G401.6 (cell line): ENCODE results near the gene KIRREL3.

Source experiments
- FAIRE-seq: peaks from 2 replicates; lab custom pipeline; 2012; peaks lifted over from hg19 to GRCh38; lab: Jason Lieb, UNC

The KIRREL3 gene

DNA sequence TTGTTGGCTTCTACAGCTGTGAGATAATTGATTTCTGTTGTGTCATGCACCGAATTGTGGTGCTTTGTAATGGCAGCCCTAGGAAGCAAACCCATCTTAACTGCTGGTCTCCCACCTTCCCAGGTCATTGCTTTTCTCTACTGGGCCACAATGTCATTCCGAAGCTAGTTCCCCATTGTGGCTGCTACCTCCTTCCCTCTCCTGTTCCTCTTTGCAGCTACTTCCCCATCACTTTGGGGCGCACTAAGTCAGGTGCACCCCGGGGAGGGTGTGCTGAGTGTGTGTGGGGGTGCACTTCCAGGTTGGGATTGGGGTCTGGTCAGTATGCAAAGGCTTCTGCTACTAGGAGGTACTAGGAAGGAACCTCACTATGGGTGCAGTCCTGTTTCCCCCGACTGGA lies 535.8 kb downstream of the KIRREL3 start:
- FAIRE-seq, result no peak

DNA sequence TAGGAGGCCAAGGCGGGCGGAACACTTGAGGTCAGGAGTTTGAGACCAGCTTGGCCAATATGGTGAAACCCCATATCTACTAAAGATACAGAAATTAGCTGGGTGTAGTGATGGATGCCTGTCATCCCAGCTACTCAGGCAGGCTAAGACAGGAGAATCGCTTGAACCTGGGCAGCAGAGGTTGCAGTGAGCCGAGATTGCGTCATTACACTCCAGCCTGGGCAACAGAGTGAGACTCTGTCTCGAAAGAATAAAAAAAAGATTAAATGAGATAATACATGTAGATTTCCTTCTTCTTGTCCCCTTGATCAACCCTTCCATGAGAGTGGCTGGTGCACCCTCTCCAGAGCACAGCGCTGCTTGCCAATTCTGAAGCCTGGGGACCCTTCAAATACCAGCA lies 538.1 kb downstream of the KIRREL3 start:
- no peak for FAIRE-seq

DNA sequence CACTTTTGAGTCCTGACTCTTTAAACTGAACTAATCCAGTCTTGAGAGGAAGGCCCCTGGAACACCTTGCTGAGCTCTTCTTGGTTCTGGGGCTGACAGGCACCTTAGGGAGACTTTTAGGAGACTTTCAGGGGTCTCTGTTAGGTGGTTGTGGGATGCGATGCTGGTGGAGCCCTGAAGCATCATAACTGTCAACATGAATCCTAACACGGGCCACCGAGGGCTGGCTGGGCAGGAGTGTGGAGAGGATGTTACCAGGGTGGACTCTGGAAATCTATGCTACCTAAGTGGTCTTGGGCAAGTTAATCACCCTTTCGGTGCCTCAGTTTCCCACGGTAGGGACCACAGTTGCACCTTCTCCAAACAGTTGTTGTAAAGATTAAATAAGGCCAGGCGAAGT lies 538.6 kb downstream of the KIRREL3 start:
- FAIRE-seq, result no peak

DNA sequence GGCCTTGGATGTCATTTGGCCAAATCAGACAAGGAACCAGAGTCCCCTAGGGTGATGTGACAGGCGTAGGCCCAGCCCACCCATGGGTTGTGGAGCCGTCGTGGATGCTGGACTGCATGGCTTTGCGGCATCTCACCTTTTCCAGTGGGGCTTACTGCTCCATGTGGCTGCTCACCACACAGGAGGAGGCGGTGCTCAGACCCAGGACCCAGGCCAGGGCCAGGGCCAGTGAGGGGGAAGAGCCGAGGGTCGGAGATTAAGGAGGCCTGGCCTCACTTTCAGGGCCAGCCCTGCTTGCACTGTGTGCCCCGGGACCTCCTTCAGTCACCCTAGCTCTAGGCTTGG lies 539.5 kb downstream of the KIRREL3 start:
- no peak for FAIRE-seq

DNA sequence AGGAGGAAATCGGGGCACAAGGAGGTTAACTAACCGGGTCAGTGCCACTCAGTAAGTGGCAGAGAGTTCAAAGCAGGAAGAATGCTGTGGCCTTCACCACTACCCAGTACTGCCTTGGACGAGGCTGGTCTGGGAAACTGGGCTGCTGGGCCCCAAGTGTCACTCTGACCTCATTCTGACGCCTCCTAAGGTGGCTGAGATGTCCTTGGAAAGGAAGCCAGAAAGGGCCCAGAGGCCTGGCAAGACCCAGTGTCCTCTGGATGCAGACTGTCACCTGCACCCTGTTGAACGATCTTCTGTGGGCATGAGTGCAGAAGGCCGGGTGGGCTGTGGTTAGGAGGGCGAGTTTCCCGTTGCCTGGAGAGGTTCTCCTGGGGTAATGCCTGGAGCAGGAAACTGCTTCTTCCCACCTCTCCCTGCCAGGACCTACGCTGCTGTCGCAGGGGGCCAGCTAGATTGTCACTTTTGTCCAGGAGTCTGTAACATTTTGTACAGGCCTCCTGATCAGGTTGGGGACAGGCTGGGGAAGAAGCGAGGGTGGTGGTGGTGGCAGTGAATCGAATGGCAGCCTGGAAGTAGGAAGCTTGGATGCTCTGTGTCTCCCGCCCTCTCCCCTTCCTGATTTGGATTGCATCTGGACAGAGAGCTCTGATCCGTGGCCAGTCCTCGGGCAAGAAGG lies 540.0 kb downstream of the KIRREL3 start:
- no peak for FAIRE-seq

DNA sequence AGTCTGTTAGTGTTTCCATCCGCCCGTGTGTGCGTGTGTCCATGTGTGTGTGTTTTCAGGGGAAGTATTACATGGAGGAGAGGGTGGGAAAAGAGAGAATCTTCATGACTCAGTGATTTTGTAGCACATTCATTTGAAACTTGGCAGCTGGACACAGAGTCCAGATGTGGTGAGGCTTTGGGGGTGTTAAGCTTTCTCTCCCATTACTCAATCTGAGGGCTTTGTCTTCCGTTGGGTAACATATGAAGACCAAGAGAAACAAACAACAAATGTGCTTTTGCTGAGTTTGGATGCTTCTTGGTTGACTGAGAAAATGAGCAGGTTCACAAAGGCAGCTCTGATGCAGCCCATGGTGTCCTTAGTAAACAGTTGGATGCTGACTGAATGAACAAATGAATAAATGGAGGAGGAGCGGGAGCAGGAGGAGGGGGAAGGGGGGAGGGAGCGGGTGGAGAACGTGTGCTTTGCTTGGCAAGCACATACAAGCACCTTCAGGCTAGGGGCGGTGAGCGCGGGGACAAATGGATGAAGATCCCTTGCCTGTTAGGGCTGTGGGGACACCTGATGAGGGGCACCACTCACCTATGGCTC lies 540.8 kb downstream of the KIRREL3 start:
- no peak for FAIRE-seq

DNA sequence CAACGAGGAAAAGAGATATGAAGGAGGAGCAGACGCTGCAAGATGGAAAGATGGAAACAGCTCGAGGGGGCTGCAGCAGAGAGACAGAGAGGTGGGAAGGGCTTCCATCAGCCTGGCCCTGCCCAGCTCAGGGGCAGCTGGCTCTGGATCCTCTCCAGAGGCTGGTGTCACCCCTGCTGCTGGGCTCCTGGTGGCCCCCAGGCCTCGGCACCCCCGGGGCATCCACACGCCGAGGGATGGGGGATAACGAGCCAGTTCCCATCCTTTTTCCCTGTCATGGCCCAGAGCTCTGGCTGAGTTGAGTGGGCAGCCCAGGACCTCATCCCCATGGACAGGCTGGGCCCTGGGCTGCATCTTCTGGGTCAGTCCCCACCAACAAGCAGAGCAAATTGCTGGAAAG lies 542.8 kb downstream of the KIRREL3 start:
- FAIRE-seq, result no peak

DNA sequence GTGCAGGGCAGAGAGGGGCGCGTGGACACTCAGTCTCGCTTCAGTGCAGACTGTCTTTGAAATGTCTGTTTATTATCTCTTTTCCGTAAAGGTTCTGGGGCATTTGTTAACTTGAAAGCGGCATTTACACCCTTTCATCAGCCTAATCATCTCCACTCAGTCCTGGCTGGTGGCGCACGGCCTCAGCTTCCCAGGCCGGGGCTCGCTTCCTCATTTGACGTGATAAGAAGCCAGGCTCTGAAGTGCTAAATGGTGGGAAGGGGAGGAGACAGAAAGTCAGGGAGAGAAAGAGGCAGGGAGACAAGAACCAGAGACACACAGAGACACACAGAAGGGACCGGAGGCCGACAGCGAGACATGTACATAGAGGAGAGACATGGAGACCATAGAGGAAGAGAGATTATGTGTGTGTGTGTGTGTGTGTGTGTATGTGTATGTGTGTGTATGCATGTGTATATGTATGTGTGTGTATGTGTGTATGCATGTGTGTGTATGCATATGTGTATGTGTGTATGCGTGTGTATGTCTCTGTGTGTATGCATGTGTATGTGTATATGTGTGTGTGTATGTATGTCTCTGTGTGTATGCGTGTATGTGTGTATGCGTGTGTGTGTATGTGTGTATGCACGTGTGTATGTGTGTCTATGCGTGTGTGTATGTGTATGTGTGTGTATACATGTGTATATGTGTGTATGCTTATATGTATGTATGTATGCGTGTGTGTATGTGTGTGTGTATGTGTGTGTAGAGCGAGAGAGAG lies 543.6 kb downstream of the KIRREL3 start:
- no peak for FAIRE-seq

DNA sequence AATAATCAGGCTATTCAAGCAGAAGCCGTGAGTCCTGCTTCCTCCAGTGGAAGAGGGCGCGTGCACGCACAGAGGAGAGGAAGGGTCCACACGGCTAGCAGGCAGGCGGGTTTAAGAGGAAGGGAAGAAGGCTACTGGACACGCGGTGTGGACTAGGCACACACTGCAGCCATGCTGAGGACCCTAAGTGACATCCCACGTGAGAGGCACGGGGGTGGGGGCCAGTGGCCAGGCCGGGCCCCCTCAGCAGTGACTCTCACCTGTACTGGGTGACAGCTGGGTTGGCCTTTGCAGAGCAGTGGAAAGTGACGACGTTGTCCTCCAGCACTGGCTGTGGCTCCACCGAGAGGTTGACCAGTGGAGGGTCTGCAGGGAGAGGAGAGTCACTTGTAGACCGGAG lies 544.5 kb downstream of the KIRREL3 start:
- FAIRE-seq, result no peak

DNA sequence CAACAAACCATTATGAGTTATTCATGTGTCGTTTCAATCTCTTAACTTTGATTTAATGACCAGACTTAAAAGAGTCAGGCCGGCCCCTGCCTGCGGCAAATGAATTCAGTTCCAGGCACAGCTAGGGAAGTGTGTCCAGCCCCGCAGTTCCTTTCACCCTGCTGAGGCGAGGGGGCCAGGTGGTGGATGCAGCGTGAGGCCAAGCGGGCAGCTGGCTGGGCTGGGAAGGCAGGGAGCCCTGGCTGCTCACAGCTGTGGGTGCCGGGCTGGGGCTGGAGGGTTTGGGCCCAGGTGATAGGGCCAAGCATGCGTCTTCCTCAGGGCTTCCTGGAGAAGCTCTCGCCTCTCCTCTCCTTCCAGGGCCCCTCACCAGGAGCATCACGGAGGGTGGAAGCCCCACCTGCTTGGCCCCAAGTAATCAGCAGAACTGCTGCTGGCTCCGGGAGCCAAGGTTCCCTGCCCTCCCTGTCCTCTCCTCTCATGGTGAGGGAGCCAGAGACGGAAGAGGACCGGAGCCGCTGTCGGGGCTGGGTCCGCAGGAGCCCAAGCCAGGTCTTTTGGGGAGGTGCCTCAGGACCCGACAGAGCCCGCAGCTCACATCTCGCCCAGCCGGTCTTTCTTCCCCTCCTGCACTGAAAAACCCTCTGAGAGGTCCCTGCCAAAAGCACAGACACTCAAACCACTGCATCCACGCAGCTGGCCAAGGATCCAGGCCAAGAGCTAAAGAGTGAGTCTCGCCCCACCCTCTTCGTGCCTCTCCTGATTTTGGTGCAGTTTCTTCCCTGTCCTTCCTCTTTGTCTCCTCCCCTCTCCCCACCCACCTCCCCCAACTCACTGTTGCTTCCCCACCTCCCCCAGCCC lies 548.1 kb downstream of the KIRREL3 start:
- no peak for FAIRE-seq

DNA sequence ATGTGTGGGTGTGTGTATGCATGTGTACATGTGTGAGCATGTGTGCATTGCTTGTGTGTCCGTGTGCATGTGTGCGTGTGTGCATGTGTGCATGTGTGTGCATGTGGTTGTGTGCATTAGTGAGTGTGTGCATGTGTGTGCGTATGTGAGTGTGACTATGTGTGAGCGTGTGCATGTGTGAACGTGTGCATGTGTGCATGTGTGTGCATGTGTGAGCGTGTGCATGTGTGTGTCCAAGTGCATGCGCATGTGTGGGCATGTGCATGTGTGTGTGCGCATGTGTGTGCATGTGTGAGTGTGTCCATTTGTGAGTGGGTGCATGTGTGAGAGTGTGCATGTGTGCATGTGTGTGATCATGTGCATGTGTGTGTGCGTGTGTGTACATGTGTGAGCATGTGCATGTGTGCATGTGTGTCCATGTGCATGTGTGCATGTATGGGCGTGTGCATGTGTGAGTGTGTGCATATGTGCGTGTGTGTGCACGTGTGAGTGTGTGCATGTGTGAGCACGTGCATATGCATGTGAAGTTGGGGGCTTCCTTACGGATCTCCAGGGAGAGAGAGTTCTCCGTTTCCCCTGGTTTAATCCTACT lies 549.3 kb downstream of the KIRREL3 start:
- no peak for FAIRE-seq

DNA sequence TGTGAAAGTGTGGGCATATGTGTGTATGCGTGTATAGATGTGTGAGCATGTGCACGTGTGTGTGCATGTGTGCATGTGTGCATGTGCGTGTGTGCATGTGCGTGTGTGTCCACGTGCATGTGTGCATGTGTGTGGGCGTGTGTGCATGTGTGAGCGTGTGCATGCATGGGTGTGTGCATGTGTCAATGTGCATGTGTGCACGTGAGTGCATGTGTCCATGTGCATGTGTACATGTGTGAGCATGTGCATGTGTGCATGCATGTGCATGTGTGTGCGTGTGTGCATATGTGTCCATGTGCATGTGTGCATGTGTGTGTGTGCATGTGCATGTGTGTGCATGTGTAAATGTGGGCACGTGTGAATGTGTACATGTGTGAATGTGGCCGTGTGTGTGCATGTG lies 549.8 kb downstream of the KIRREL3 start:
- no peak for FAIRE-seq

DNA sequence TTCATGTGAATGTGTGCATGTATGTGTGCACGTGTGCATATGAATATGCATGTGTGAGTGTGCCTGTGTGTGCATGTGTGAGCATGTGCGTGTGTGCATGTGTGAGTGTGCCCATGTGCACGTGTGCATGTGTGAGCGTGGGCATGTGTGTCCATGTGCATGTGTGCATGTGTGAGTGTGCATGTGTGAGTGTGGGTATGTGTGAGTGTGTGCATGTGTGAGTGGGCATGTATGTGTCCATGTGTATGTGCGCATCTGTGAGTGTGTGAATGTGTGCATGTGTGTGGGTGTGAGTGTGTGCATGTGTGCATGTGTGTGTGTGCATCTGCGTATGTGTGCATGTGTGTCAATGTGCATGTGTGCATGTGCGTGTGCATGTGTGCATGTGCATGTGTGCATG lies 550.4 kb downstream of the KIRREL3 start:
- FAIRE-seq, result no peak

DNA sequence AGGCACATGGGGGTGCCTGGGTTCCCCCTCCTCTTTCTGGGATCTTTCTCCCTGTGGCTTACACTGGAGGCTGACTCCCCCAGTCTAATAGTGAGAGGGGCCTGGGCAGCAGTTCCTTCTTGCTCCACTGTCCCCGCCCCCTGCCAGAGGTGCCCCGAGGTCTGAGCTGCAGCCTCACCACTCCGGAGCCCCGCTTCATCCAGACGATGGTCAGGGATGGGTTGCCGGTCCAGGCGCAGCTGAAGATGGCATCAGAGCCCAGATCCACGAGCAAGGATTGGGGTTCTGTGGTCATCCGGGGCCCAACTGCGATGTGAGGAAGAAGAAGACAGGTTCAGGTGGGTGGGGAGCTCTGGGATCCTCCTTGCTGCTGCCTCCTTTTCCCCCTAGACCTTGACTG lies 554.0 kb downstream of the KIRREL3 start:
- FAIRE-seq, result no peak

DNA sequence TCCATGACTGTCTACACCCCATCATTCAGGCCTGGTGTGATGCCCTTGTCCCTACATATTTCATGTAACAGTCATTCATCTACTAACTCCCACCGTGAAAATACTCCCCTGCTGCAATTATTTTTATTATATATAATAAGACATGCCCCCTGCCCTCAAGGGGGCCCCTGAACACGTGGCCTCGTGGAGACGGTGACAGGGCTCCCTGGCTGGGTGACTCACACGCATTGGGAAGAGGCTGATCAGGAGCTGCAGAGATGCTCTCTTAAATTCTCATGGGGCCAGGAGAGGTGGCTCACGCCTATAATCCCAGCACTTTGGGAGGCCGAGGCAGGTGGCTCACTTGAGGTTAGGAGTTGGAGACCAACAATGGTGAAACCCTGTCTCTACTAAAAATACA lies 556.5 kb downstream of the KIRREL3 start:
- FAIRE-seq, result no peak

DNA sequence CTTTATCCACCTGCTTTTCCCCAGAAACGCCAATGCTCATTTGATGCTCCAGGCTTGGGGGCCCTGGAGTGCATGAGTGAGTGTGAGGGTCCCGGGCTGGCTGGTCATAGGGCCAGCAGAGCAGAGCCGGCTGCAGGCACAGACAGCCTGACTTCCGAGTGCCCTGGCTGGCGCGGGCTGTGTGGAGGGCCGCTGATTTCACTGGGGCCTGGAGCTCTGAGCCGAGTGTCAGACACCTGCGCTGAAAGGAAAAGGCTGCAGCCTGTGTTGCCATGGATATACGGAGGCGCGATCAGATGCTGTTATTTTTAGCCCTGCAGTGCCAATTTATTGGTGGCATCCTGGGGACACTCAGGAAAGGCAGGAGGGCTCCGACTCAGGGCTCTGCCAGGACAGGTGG lies 557.5 kb downstream of the KIRREL3 start:
- no peak for FAIRE-seq

DNA sequence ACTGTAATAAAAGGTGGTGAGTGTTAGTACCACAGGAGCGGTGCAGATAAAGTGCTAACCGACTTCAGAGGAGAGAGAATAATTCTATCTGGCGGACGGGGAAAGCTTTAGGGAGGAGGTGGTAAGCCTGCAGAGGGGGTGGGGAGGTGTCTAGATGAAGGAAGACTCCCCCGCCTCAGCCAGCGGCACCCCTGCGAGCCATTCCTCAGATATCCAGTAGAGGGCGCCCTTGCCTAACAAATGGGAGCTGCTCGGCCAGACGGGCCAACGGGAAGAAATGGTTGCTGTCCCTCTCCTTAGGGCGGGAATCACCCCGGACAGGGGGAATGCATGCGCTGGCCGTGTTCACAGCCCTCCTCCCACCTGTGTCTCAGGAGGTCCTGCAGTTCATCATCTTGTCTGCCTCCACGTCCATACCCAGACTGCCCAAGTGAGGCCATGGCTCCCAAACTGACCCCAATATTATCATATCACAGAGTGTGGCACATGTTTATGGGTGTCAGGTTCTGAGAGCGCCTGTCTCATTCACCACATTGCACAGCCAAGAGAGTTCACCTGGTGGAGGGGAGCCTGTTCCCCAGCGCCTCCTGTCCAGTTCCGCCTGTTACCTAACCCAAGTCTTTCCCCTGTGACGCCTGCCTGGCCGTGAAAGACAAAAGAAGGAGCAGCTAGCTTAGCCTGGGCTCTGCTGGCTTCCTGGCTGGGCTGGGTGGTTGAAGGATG lies 559.6 kb downstream of the KIRREL3 start:
- no peak for FAIRE-seq

DNA sequence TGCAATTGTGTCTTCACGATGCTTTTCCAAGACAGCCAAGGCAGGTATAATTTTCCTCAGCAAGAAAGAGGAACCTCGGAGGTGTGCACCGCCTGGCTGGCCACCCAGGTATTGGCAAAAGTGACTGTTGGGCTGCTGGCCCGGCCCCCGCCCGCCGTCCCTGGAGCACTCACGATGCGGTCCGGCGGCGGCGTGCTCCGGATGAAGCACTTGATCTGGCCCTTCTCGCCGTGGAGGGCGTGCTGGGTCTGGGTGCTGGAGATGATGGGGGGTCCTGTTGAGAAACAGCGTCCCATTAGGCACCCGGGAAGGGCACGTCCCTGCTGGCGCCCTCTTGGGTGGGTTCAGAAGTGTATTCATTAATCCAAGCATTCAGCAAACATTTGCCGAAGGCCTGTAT lies 560.3 kb downstream of the KIRREL3 start:
- FAIRE-seq, result no peak

DNA sequence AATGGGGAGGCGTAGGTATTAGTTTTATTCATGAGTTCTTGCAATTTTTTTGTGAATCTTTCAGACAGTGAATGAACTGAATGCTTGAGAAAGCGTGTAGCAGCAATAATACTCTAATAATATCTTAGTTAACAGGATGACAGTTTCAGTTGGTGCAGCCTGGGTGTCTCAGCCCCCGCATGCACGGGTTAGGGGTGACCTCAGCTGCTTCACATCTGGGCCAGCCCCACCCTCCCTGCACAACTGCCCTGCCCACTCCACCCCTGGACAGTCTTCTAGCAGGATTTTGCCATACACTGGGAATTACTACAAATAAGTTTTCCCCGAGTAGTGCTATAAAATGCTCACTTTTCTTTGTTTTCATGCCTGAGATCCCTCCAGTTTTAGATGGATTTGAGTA lies 561.9 kb downstream of the KIRREL3 start:
- no peak for FAIRE-seq

DNA sequence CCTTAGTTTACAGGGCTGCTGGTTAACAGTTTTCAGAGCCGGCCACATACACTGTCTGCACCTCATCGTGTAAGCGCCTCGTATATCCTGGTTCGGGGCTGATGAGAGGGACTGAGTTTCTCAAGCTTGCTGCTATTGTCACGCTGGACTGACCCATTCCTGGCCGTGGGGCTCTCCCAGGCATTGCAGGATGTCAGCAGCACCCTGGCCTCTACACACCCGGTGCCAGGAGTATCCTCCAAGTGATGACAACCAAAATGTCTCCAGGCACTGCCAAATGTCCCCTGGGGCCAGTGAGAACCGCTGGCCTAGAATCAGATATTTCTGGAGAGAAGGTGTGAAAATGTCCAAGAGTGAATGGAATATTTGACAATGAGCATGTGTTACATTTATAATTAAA lies 562.3 kb downstream of the KIRREL3 start:
- FAIRE-seq, result no peak

DNA sequence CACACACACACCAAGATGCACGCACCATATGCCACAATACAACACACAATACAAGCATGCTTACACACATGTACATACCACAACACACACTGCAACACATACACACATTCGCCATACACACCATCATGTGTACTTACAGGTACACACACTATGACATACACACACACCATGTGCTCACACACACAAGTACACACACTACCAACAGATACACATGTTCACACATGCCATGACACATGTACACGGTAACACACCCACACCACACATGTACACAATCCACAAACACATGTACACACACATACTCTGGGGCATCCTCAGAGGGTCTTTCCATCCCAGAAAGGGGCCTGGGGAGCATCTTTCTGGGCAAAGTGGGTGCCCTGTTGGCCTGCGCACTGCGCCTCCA lies 562.8 kb downstream of the KIRREL3 start:
- FAIRE-seq, result no peak

DNA sequence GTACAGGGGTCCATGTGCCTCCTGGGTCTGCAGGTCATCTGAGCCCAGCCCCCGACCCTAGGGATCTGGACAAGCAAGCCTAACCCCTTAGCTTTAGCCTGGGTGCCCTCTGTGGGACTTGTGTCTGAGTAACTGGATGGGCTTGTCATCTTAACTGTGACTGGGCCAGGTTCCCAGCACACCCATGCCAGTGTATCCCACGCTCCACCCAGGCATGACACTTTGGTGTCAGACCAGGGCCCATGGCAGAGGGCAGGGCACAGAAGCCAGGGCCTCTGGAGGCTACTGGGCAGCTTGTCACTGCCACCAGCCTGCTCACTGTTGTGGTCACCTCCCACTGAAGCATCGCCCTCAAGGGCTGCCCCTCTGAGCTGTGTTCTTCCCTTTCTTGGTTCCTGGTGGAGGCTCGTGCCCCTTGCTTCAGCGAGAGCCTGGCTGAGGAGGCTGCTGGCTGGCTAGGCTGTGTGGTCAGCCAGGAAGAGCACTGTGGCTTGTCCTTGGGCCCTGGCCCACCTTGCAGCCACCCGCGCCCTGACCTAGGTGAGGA lies 564.3 kb downstream of the KIRREL3 start:
- FAIRE-seq, result no peak
